ENCODE results near the gene CRACR2B. TPM values are rescaled to one million over a fixed set of nuclear protein-coding genes. Genes with fewer than 3 reads are reported as not detected.

CRACR2B gene
- total and polyA plus RNA-seq, 2 of the 13 experiments (the other 11 are each of a cell fraction or from before 2014, with no cell fraction given), result 14.9 to 21.0 TPM

DNA sequence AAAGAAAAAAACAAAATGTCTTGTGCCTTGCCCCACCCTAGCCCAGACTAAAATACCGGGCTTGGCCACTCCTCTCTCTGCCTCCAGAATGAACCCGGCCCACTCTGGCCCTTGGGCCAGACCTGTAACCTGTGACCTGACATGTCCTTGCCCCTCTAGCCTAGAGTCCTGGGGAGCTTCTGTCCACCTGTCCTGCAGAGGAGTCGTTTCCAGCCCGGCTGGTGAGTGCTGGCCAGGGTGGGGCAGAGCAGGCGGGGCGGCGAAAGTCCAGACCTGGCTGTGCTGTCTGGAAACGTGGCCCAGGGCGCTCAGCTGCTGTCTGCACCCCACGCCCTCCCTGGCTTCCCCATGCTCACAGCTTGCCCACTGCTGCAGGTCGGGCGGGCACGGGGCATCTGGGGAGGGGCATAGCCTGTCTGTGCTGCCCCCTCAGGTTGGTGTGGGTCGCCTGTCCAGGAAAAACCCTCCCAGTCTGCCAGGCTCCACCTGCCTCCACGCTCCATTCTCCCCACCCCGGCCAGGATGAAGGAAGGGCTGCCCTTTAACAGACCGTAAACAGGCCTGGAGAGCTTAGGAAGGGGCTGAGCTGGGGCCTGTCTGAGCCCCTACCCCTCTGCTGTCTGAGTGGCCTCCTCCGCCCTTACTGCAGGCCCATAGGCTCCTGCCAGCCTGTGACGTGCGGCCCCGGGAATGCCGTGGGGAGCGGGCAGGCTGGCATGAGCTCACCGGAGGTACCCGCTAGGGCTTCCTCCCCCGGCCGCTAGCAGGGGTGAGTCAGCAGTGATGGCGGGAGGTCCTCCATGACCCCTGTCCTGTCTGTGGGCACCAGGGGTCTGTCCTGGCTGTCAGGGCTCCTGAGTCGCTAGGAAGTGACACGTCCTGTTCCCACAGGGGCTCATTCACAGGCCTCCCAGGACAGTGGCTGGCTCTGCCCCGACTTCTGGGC, 6.9 kb downstream of the CRACR2B start:
- intact Hi-C loops (cut with micrococcal nuclease; ENCODE audit: unreplicated experiment) (no loop called here), in situ Hi-C loops (cut with HindIII; ENCODE audit: extremely low pct_ligation_motif_present, low pct_unique_long_range_greater_than_20kb) (no loop called here)
- no peaks in the 10 kb centered on the region for H3K9me3 ChIP-seq (ENCODE audit: low read length)
- H2AFZ ChIP-seq (ENCODE audit: low read length), result no peak overlapping the region
- peaks cover 7 to 25% of the 10 kb centered on the region in 2 experiments for H3K36me3 ChIP-seq (replicated peaks in 1 of 2; ENCODE audit: control insufficient read depth in 1 of 2, insufficient read depth in 2 of 2, low read length in 2 of 2)
- WGBS (ENCODE audit: low lambda C conversion rate), result 77% methylated on average over 9 of the region's 31 CpGs
- H3K27me3 ChIP-seq (ENCODE audit: control insufficient read depth in 1 of 2, insufficient read depth in 2 of 2, low read length in 2 of 2), result no peaks in the 10 kb centered on the region
- DNase-seq (ENCODE audit: low spot score) (no peak), FAIRE-seq (no peak), ATAC-seq (no peak)
- H3K4me1 ChIP-seq (ENCODE audit: insufficient read depth, low read length), result peaks cover 75% of the 10 kb centered on the region
- peak overlapping the region; percentile 85 for H3K9ac ChIP-seq (ENCODE audit: insufficient read depth, low read depth, low read length)
- BruUV-seq (replicated peaks), result TSS peak; percentile 57
- CTCF ChIA-PET (ENCODE audit: low intra/inter-chr PET ratio, low total read pairs), result no interaction called here
- H3K27ac ChIP-seq (ENCODE audit: extremely low read length, insufficient read depth, low read length), result peak overlapping the region; percentile 43
- peaks cover 13% of the 10 kb centered on the region for H3K79me2 ChIP-seq (ENCODE audit: insufficient read depth, low read length)
- H3K4me3 ChIP-seq (replicated peaks in 1 of 3; ENCODE audit: insufficient read depth in 1 of 3, low read depth in 2 of 3, low read length in 3 of 3), result peak overlapping the region in 1 of 3 experiments; percentile 81; a peak in 1 of 6 replicates
- H3K4me2 ChIP-seq (ENCODE audit: low read depth, low read length), result peak overlapping the region; percentile 81
- POLR2A ChIA-PET, result interaction anchor here (1.6 to 16.1 kb wide), 3 partner anchors 7 to 25 kb away, joined by 6 to 264 read pairs (median 141); partner anchors contain the start of genes PNPLA2, POLR2L, RPLP2 and TSPAN4
- peaks cover 9% of the 10 kb centered on the region; the same call in 1 of the 2 replicates for H4K20me1 ChIP-seq (ENCODE audit: insufficient read depth, low read length)
- peak; percentile 68; the same call in 1 of the 2 replicates for TF ChIP-seq ZSCAN25 (CRISPR knock-in tag; IDR thresholded peaks at IDR 0.05)
- no peak for TF ChIP-seq PTBP1 (IDR thresholded peaks at IDR 0.05; ENCODE audit: low read depth, low read length, poor library complexity, severe bottlenecking)
- no peak for TF ChIP-seq MIER3 (CRISPR knock-in tag; IDR thresholded peaks at IDR 0.05; ENCODE audit: borderline replicate concordance)
- no peak for TF ChIP-seq ZBTB20 (CRISPR knock-in tag; IDR thresholded peaks at IDR 0.05; ENCODE audit: borderline replicate concordance, low read depth)
- TF ChIP-seq EHMT2 (IDR thresholded peaks at IDR 0.05; ENCODE audit: borderline replicate concordance, low read depth, low read length), result no peak
- no peak for TF ChIP-seq MXD4 (CRISPR knock-in tag; IDR thresholded peaks at IDR 0.05)
- TF ChIP-seq NFATC3 (CRISPR knock-in tag; IDR thresholded peaks at IDR 0.05), result no peak
- TF ChIP-seq RFXAP (CRISPR knock-in tag; IDR thresholded peaks at IDR 0.05; ENCODE audit: borderline replicate concordance), result no peak
- TF ChIP-seq AGO1 (IDR thresholded peaks at IDR 0.05; ENCODE audit: low read depth, low read length, poor library complexity, severe bottlenecking), result peak; percentile 94
- no peak for TF ChIP-seq ZNF232 (CRISPR knock-in tag; IDR thresholded peaks at IDR 0.05; ENCODE audit: borderline replicate concordance)
- TF ChIP-seq, protein P1, sequence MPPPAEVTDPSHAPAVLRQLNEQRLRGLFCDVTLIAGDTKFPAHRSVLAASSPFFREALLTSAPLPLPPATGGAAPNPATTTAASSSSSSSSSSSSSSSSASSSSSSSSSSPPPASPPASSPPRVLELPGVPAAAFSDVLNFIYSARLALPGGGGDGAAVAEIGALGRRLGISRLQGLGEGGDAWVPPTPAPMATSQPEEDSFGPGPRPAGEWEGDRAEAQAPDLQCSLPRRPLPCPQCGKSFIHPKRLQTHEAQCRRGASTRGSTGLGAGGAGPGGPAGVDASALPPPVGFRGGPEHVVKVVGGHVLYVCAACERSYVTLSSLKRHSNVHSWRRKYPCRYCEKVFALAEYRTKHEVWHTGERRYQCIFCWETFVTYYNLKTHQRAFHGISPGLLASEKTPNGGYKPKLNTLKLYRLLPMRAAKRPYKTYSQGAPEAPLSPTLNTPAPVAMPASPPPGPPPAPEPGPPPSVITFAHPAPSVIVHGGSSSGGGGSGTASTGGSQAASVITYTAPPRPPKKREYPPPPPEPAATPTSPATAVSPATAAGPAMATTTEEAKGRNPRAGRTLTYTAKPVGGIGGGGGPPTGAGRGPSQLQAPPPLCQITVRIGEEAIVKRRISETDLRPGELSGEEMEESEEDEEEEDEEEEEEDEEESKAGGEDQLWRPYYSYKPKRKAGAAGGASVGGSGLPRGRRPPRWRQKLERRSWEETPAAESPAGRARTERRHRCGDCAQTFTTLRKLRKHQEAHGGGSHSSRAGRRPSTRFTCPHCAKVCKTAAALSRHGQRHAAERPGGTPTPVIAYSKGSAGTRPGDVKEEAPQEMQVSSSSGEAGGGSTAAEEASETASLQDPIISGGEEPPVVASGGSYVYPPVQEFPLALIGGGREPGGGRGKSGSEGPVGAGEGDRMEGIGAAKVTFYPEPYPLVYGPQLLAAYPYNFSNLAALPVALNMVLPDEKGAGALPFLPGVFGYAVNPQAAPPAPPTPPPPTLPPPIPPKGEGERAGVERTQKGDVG (CRISPR knock-in tag; IDR thresholded peaks at IDR 0.05; ENCODE audit: borderline replicate concordance), result no peak
- TF ChIP-seq ZNF607 (CRISPR knock-in tag; IDR thresholded peaks at IDR 0.05; ENCODE audit: borderline replicate concordance), result 0 out of 2 replicates have a peak, but pooled peaks have one; percentile 9
- TF ChIP-seq, protein P2, sequence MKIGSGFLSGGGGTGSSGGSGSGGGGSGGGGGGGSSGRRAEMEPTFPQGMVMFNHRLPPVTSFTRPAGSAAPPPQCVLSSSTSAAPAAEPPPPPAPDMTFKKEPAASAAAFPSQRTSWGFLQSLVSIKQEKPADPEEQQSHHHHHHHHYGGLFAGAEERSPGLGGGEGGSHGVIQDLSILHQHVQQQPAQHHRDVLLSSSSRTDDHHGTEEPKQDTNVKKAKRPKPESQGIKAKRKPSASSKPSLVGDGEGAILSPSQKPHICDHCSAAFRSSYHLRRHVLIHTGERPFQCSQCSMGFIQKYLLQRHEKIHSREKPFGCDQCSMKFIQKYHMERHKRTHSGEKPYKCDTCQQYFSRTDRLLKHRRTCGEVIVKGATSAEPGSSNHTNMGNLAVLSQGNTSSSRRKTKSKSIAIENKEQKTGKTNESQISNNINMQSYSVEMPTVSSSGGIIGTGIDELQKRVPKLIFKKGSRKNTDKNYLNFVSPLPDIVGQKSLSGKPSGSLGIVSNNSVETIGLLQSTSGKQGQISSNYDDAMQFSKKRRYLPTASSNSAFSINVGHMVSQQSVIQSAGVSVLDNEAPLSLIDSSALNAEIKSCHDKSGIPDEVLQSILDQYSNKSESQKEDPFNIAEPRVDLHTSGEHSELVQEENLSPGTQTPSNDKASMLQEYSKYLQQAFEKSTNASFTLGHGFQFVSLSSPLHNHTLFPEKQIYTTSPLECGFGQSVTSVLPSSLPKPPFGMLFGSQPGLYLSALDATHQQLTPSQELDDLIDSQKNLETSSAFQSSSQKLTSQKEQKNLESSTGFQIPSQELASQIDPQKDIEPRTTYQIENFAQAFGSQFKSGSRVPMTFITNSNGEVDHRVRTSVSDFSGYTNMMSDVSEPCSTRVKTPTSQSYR (CRISPR knock-in tag; IDR thresholded peaks at IDR 0.05; ENCODE audit: borderline replicate concordance), result no peak
- TF ChIP-seq ZBTB1 (CRISPR knock-in tag; IDR thresholded peaks at IDR 0.05; ENCODE audit: borderline replicate concordance), result no peak

Data from HepG2 (cell line).